Measurements from ENCODE around the gene PSORS1C2. TPM values are rescaled to one million over a fixed set of nuclear protein-coding genes. Genes with fewer than 3 reads are reported as not detected.
"Not testable (repeated sequence)": the region's sequence is repeated elsewhere in the genome, so short reads cannot be mapped to it uniquely, and the experiment has no call there.

PSORS1C2 gene
- not detected in 2 replicates for total RNA-seq (2014; rRNA removed; shearing (Covaris generic))
- polyA plus RNA-seq (2015; cell fraction: cytosol; rRNA removed) = 0.31 TPM in 1 of 2 replicates, not detected in the other
- polyA plus RNA-seq (2015; cell fraction: nucleus; rRNA removed) = 0.31 TPM in 1 of 2 replicates, not detected in the other

- DNase-seq (ENCODE audit: low read depth) = no peak
These were observed at the start of gene PSORS1C2 for GRCh38 chr6:31138982-31139381. TSS of gene PSORS1C2 (minus strand) at chr6:31139066. CDS start at chr6:31139026, 40 bp downstream.

DNA sequence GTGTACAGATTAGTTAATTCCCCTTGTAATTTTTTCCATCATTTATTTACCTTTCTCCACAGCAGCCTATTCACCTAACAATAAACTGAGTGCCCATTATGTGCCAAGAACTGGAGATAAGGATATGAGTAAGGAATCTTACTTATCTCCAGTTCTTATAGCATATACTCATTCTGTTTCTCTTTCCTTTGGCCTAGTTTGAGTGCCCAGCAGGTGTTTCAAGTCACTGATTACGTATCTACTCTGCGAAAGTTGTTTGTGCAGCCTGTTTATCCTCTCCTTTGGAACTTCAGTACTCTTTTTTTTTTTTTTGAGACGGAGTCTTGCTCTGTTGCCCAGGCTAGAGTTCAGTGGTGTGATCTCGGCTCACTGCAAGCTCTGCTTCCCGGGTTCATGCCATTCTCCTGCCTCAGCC is 48.9 kb upstream of the PSORS1C2 start:
- no peak for DNase-seq (ENCODE audit: low read depth)

GRCh38 chr6:31186052-31186734 is 47.3 kb upstream of the PSORS1C2 start:
- no peak for DNase-seq (ENCODE audit: low read depth)

DNA sequence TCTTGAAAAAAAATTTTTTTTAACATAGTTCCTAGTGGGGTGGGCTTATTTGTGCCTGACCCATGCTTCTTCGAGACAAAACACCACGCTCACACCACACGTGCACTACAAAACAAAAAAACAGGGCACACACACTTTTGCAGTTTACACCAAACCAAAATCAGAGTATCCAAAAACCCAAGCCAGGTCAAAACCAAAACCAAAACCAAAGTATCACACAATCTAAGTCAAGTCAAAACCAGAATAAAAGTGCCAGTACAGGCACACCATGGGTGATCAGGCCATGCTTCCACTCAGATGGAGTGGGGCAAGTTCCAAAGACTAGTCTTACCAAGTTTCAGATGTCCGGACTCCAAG is 46.8 kb upstream of the PSORS1C2 start:
- DNase-seq (ENCODE audit: low read depth) = not testable (repeated sequence)

DNA sequence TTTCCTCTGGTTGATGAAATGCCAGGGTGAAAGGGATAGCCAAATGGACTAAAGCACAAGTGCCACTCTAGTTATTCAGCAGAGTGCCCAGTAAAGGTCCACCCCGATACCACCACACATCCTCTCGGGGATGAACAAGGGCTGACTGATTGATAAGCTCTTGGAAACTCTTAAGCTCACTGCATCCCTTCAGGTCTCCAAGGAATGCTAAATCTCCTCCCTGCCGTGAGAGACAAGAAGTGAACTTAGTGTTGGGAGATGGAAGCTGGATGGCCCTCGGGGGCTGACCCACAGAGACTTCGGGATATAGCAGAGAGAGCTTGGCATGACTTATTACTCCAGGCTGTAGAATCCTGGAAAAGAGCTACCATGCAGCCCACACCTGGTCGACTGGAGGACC is 45.0 kb upstream of the PSORS1C2 start:
- not testable (repeated sequence) for DNase-seq (ENCODE audit: low read depth)

GRCh38 chr6:31183287-31183686 is 44.4 kb upstream of the PSORS1C2 start:
- not testable (repeated sequence) for DNase-seq (ENCODE audit: low read depth)

GRCh38 chr6:31180500-31180899 is 41.6 kb upstream of the PSORS1C2 start:
- peak; percentile 92 for DNase-seq (ENCODE audit: low read depth)

- DNase-seq (ENCODE audit: low read depth) = no peak
These were observed 41.0 kb upstream of the PSORS1C2 start for GRCh38 chr6:31179896-31180295.

DNA sequence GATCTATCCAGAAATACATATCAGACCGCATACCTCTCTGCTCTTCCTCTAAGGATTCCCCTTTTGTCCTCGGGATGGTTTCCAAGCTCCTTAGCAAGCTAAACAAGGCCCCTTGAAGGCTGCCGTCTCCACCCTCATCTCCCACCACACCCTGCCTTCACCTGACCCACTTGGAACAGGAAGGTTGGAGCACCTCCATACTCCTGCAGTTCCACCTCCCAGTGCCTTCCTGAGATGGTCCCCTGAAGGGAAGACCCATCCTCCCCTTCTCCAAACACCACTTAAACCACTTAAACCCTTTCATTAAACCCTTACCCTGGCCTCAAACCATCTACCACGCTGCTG is 40.1 kb upstream of the PSORS1C2 start:
- DNase-seq (ENCODE audit: low read depth) = no peak

GRCh38 chr6:31178143-31179041 is 39.5 kb upstream of the PSORS1C2 start:
- DNase-seq (ENCODE audit: low read depth) = no peak

DNA sequence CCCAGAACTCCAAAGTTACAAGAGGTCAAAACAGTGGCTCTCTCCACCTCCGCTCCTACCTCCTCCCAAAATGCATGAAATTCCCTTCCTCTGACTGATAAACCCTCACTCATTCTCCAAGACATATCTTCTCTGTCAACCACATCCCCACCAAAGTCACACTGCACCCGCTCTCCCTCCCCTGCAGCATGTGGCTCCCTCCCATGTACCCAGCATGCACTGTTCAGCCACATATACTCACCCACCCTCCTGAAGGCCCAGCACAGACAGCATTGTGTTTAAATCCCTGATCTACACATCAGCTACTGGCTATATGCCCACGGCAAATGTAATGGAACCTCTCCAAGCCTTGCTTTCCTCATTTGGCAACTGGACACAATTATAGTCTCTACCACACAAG is 37.1 kb upstream of the PSORS1C2 start:
- DNase-seq (ENCODE audit: low read depth) = no peak

DNA sequence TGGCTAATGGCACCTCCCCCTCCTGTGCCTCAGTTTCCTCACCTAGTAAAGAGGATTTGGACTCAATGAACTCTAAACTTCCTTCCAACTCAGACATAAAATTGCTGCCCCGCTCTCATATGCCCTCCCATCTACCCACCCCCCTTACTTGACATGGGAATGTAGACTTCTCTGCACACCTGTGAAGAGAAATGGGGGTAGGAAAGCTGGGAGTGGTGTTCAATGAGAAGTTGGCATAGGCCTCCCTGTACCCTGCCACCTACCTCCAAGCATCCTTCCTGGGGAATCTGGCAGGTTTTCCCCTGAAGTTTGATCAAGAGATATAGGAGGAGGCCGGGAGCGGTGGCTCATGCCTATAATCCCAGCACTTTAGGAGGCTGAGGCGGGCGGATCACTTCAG is 35.5 kb upstream of the PSORS1C2 start:
- DNase-seq (ENCODE audit: low read depth) = no peak

GRCh38 chr6:31173406-31173805 is 34.5 kb upstream of the PSORS1C2 start:
- no peak for DNase-seq (ENCODE audit: low read depth)

DNA sequence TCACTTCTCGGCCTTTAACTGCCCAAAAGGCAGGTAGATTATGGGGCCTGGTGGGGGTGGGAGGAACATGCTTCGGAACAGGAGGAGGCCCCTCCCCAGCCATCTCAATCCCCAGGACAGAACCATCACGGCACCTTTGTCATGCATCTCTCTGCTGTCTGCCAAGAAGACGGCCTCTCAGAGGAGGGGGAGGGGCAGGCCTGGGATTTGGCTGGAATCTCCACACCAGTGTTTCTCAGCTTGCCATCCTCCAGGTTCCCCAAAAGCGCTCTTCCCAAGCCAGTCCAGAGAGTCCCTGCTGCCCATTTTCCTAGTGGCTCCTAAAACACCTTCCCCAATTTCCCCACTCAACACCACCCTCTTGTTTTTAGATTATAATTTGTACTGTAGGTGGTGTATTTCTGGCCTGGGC is 34.1 kb upstream of the PSORS1C2 start:
- no peak for DNase-seq (ENCODE audit: low read depth)

DNA sequence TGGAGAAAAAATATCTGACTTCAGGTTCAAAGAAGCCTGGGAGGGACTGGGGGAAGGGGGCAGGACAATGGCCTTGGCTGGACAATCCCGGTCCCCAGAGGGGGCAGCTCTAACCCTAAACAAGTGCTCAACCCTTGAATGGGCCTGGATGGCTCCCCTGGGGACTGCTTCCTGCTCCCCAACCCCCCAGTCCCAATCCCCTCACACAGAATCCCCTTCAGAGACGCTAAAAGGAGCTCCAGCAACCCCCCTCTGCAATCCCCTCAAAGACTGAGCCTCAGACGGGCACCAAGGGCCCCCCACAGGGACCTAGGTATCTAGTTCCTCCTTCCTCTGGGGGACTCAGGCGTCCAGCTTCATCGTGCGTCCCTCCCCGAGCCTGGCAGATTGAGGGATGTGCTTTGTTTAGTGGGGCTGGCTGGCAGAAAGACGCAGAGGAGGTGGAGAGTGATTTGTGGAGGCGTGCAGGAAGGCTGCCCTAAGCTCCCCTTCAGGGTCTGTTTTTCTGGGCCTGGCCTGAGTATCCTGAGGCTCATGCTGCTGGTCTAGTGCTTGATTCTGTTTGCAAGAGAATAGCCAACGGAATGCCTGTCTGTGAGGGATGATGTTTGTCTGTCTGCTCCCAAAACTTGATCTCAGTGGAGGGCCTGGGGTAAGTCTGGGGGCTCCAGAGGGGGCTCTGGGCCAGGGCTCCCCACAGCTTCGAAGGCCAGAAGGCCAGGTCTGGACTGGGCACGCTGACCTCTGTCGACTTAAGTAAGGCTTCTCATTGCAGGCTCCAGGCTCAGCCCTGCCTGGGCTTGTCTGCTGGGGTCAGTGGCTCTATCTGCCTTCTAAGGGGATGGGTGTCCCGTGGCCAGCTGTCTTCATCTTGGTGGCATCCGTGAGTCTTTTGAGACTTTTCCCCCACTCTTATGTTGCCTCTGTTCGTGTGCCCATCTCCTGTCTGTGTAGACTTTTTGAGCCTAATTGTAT is 33.4 kb upstream of the PSORS1C2 start:
- DNase-seq (ENCODE audit: low read depth) = no peak

DNA sequence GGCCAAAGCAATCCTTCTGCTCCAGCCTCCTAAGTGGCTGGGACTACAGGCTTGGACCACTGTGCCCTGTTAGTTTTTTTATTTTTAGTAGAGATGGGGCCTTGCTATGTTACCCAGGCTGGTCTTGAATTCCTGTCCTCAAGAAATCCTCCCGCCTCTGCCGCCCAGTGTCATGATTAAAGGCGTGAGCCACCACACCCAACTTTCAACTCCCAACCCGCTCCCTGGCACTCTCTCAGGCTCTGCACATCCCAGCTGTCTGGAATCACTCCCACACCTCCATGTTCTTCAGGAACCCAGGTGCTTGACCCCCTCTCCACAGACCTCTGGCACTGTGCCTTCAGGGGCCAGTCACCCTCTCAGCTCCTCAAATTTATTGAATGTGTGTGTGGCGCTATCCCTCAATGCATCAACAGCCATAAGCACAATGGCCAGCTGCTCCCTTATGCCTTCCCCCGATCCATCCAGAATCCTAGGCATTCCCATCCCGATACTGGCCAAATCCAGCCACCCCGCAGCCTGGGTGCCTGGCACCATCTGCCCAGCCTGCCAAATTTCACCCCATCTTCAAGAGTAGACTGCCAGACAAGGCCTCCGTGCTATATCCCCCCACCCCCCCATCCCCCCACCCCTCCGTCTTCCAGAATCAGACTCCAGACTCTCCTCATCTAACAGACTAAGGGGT is 32.3 kb upstream of the PSORS1C2 start:
- DNase-seq (ENCODE audit: low read depth) = no peak

- no peak for DNase-seq (ENCODE audit: low read depth)
These were observed 31.7 kb upstream of the PSORS1C2 start, which contains the start of gene POU5F1 for GRCh38 chr6:31170600-31170881. TSS of gene POU5F1 (minus strand) at chr6:31170682. CDS start at chr6:31170620, 62 bp downstream.

- not testable (repeated sequence) for DNase-seq (ENCODE audit: low read depth)
These were observed 31.2 kb upstream of the PSORS1C2 start for GRCh38 chr6:31169858-31170599.

- DNase-seq (ENCODE audit: low read depth) = no peak
These were observed 30.4 kb upstream of the PSORS1C2 start for GRCh38 chr6:31169123-31169857.

Measured in HT1080 (cell line).